SU-DHL-6 (cell line): Measurements from ENCODE around the gene CEACAM16.

Experiments
- H2AFZ ChIP-seq: fragments of 200-600 bp; sonication (generic); 2 replicates; pipeline ENCODE4 v1.6.1; 2014; ENCODE audit warnings: low read depth, mild to moderate bottlenecking, moderate library complexity, mixed read lengths, antibody characterized with exemption, low read length; ENCODE audit not compliant: severe bottlenecking
- H3F3A ChIP-seq: fragments of 200-600 bp; shearing (Covaris generic); 2 replicates; pipeline ENCODE4 v1.6.0; 2016; ENCODE audit warnings: antibody characterized with exemption, mild to moderate bottlenecking; ENCODE audit not compliant: insufficient read depth
- H3K27ac ChIP-seq: fragments of 200-600 bp; sonication (generic); 2 replicates; pipeline ENCODE4 v1.5.1; 2016; ENCODE audit warnings: low read depth, mild to moderate bottlenecking, low read length, moderate library complexity, mixed read lengths
- H3K27me3 ChIP-seq: fragments of 200-600 bp; sonication (generic), shearing (Covaris generic); 2 replicates; pipeline ENCODE4 v1.6.0; 2014; ENCODE audit warnings: mild to moderate bottlenecking, low read length
- H3K36me3 ChIP-seq: fragments of 200-600 bp; sonication (generic); 2 replicates; pipeline ENCODE4 v1.6.1; 2014; ENCODE audit warnings: mild to moderate bottlenecking, low read length, mixed read lengths
- H3K4me2 ChIP-seq: fragments of 300-600, 200-600 bp; shearing (Covaris generic), sonication (generic); 2 replicates; pipeline ENCODE4 v1.6.0; 2014; ENCODE audit warnings: low read length, low read depth, mild to moderate bottlenecking; ENCODE audit not compliant: poor library complexity, severe bottlenecking
- H3K4me3 ChIP-seq: fragments of 200-600 bp; sonication (generic); 2 replicates; pipeline ENCODE4 v1.5.1; 2014; ENCODE audit warnings: antibody characterized with exemption, low read length, mild to moderate bottlenecking, mixed read lengths; ENCODE audit not compliant: insufficient read depth, poor library complexity, severe bottlenecking
- H3K79me2 ChIP-seq: fragments of 200-600 bp; sonication (generic); 2 replicates; pipeline ENCODE4 v1.6.1; 2014; ENCODE audit warnings: mild to moderate bottlenecking, low read length, moderate library complexity; ENCODE audit not compliant: insufficient read depth
- H3K9ac ChIP-seq: fragments of 200-600 bp; sonication (generic); 2 replicates; pipeline ENCODE4 v1.7.0; 2014; ENCODE audit warnings: mild to moderate bottlenecking, low read length
- H3K9me2 ChIP-seq: fragments of 200-600 bp; sonication (generic); replicated peaks from 2 replicates; pipeline ENCODE4 v1.6.1; 2014; ENCODE audit warnings: low read length; ENCODE audit not compliant: insufficient read depth
- H3K9me3 ChIP-seq: fragments of 200-600 bp; sonication (generic); 2 replicates; pipeline ENCODE4 v1.6.1; 2014; ENCODE audit warnings: low read length, mixed read lengths; ENCODE audit not compliant: insufficient read depth
- H4K20me1 ChIP-seq: fragments of 200-600 bp; sonication (generic); 2 replicates; pipeline ENCODE4 v1.6.1; 2014; ENCODE audit warnings: low read depth, mild to moderate bottlenecking, antibody characterized with exemption, low read length, moderate library complexity, mixed read lengths
- CTCF ChIP-seq: fragments of 200-600 bp; sonication (generic); IDR thresholded peaks from one replicate; pipeline ENCODE4 v1.5.1; 2017; ENCODE audit warnings: antibody characterized with exemption, mild to moderate bottlenecking, low read length, moderate library complexity; ENCODE audit not compliant: insufficient read depth, poor library complexity, severe bottlenecking
- EZH2phosphoT487 ChIP-seq: fragments of 200-600 bp; sonication (generic), shearing (Covaris generic); conservative IDR thresholded peaks from 2 replicates; pipeline ENCODE4 v1.6.1; 2018; ENCODE audit warnings: mild to moderate bottlenecking, antibody characterized with exemption, low read length, moderate library complexity, mixed read lengths

Gene CEACAM16

GRCh38 chr19:44731622-44732021 is 32.7 kb downstream of the CEACAM16 start:
- TF ChIP-seq EZH2phosphoT487 (no peak), CTCF (no peak)

GRCh38 chr19:44732235-44733014 is 33.5 kb downstream of the CEACAM16 start:
- H3K27ac ChIP-seq = no peak overlapping the region
- H3K36me3 ChIP-seq = no peaks in the 10 kb centered on the region
- no peaks in the 10 kb centered on the region for H3K27me3 ChIP-seq
- no peak overlapping the region for H3K4me3 ChIP-seq
- H3K9ac ChIP-seq = no peak overlapping the region
- no peaks in the 10 kb centered on the region for H3K9me2 ChIP-seq
- no peaks in the 10 kb centered on the region for H3F3A ChIP-seq
- no peak for TF ChIP-seq EZH2phosphoT487
- no peak for TF ChIP-seq CTCF
- no peaks in the 10 kb centered on the region for H3K79me2 ChIP-seq
- H4K20me1 ChIP-seq = no peaks in the 10 kb centered on the region
- no peaks in the 10 kb centered on the region for H3K9me3 ChIP-seq
- no peak overlapping the region for H3K4me2 ChIP-seq
- no peak overlapping the region for H2AFZ ChIP-seq

More at GRCh38 chr19:44731622-44732021, 32.7 kb downstream of the CEACAM16 start:
- no peak overlapping the region for H3K9ac ChIP-seq
- H3K9me2 ChIP-seq = no peaks in the 10 kb centered on the region
- H2AFZ ChIP-seq = no peak overlapping the region
- H3K9me3 ChIP-seq = no peaks in the 10 kb centered on the region
- H3K4me3 ChIP-seq = no peak overlapping the region
- no peak overlapping the region for H3K27ac ChIP-seq
- H3K79me2 ChIP-seq = no peaks in the 10 kb centered on the region
- H3K27me3 ChIP-seq = no peaks in the 10 kb centered on the region
- H3F3A ChIP-seq = no peaks in the 10 kb centered on the region
- H3K4me2 ChIP-seq = no peak overlapping the region
- no peaks in the 10 kb centered on the region for H4K20me1 ChIP-seq
- no peaks in the 10 kb centered on the region for H3K36me3 ChIP-seq

- no peaks in the 10 kb centered on the region for H3K9me3 ChIP-seq
- H3K36me3 ChIP-seq = no peaks in the 10 kb centered on the region
- TF ChIP-seq EZH2phosphoT487 = no peak
- no peak for TF ChIP-seq CTCF
- H3K4me2 ChIP-seq = no peak overlapping the region
- H3K4me3 ChIP-seq = no peak overlapping the region
- H2AFZ ChIP-seq = no peak overlapping the region
- no peaks in the 10 kb centered on the region for H3K79me2 ChIP-seq
- no peaks in the 10 kb centered on the region for H4K20me1 ChIP-seq
- H3F3A ChIP-seq = no peaks in the 10 kb centered on the region
- no peak overlapping the region for H3K27ac ChIP-seq
- H3K9ac ChIP-seq = no peak overlapping the region
- H3K9me2 ChIP-seq = no peaks in the 10 kb centered on the region
- H3K27me3 ChIP-seq = no peaks in the 10 kb centered on the region
Measured at GRCh38 chr19:44734357-44734756, 35.4 kb downstream of the CEACAM16 start.
